ENCODE measurements around the gene TUBGCP4.

Gene TUBGCP4

DNA sequence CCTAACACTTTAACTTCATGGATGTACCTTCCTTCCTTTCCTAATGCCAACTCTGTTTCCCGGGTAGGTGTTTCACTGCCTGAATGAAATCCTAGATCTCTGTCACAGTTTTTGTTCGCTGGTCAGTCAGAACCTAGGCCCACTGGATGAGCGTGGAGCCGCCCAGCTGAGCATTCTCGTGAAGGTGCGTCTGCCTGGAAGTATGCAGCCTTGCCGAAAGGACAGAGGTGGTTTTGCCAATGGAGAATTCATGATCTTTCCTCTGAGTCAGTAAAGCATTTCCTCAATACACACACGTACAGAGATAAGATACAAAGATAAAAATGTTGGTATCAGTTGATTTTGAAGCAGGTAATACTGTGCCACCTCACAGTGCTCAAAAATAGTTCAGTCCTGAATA lies 32.7 kb downstream of the TUBGCP4 start:
- DNase-seq: no peak

DNA sequence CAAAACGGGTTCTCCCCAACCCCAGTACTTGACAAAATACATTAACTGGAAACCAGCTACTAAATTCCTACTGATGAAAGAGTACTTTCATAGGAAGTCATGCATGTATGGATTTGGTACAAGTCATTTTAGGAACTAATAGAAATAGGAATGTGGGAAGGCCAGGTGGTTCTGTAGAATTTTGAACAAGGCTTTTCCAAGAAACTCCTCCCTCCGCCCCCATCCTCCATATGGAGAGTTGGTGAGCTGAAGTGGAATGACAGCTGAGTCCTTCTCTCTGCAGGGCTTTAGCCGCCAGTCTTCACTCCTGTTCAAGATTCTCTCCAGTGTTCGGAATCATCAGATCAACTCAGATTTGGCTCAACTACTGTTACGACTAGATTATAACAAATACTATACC lies 33.2 kb downstream of the TUBGCP4 start:
- no peak for DNase-seq

DNA sequence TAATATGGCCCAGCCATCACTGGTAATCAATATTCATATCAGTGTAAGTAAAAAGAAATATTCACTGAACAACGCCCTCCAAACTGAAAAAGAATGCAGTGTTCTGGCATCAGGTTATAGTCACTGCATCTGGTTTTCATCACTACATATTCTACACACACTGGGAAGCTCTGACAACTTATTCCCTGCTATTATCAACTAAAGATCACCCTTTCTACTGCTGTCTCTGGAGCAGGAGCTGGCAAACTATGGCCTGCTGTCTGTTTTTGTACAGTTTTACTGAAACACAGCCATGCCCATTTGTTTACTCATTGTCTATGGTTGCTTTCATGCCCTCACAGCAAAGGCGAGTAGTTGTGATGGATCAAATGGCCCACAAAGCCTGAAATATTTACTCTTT lies 35.3 kb downstream of the TUBGCP4 start:
- no peak for DNase-seq

DNA sequence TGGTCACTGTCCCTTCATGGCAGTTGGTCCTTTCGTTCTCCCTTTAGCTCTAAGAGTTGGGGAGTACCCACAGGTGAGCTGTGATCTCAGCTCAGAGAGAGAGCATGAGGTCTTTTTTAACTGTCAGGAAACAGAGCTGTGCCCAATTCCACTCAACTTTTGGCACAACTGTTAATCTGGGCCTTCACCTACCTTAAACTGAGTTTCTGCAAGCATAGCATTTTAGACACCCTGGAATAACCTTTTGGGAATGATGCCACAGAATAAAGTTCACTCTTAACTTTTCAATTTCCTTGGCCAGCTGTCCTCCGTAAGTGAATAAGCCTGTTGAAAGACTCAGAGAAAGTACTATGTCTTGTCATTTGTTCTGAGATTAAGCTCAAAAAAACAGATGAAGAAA lies 35.9 kb downstream of the TUBGCP4 start:
- no peak for DNase-seq

DNA sequence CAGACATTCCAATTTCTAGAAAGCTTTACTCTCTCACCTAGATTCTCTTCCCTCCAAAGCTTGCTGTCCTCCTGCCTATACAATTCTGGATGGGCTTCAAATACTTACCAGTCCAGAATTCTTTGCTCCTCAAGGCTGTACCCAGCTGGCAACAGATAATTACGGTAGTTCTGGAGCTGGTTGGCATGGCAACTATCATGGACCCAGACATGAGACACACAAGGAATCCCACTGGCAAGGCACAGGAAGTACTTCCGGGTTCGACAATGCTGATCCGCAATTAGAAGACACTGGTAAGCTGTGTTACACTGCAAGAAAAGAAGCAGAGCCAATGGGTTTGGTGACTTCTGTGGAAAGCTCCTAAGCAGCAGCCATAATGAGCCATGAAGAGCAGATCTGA lies 37.9 kb downstream of the TUBGCP4 start:
- DNase-seq: no peak

DNA sequence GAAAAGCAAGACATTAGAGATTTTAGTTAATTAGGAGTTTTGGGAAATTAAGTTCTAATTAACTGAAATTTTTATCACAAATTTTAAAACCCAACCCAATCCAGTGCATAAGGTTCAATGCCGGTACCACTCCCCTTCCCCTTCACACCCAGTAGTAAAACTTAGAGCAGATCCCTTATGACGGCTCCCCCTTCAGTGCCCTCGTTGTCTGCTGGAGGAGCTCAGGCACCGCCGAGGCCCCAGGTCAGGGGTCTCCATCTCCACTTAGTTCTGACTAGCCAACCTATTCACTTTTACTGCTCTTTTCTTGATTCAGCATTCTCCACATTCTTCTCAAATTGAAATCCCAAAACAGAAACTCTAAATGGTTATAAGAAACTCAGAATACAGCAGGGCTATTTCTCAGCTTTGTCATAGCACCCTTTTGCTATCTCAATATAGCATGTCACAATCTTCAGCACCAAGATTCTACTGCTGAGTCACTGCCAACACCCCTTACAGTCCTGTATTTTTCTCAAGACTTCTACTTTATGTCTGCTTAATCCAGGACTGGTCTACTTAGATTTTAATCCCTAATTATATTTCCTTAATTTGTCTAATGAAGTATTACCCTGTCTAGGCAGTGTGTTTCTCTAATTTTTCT lies 39.8 kb downstream of the TUBGCP4 start:
- no peak for DNase-seq

DNA sequence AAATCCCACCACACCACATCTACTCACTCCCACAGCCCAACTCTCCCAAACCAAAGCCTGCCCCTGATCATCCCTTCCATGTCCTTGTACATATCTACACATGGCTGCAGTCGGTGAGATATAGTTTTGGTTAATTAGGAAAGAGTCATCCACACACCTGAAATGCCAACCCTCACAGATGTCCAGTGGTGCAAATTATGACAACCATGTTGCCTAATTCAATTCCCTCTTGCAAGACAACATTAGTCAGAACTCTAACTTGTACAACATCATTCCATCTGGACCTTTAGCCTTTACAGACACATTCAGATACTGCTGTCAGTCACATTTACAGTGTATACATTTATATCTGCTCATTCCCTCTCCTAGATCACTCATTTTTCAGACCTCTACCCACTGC lies 41.2 kb downstream of the TUBGCP4 start:
- DNase-seq: no peak

DNA sequence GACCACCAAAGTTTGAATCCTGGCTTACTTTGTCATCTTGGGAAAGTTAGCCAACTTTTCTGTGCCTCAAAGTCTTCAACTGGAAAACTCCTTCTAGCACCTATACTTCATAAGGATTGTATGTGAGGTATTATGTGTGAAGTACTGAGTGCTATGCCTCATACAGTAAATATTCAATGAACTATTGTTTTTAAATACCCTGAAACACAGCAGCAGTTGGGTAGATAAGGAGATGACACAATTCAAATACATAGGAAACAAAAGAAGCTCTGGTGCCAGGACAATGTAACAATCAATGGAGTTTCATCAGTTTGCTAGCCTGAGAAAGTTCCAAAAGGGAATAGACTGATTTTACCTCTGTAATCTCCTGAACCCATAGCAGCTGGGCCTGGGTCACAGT lies 43.3 kb downstream of the TUBGCP4 start:
- DNase-seq: no peak

DNA sequence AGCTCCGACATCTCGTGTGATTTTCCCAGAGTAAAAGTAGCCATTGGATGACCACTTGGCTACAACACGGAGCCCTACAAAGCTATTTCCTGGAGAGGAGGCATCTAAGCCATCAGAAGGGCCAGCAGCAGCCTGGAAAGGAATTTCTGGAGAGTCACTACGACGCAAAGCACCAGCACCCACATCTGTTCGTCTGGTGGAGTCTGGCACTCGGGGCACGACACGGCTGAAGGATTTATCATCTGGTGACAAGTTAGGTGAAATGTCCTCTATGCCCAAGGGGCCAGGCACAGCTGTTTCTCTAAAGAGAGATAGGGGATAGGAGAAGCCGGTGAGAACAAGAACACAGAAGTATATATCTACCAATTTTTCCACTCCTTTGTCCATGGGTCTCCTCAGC lies 49.5 kb downstream of the TUBGCP4 start:
- no peak for DNase-seq

DNA sequence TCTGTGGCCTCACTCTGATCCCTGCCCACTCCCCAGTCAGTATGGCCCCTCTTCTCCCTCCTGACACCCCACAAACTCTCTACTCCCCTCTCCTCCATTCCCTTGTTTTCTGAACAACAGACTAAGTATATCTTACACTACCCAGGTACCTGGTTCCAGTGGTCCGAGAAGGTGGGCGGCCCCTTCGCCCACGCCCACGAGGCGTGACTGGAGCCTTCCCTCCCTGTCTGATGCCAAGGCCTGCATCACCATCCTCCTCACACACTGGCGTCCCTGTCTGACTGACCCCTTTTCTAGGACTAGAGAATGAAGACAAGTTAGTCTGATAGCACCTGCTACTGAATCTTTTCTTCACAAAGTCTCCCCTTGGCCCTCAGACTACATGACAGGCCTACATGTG lies 50.0 kb downstream of the TUBGCP4 start:
- DNase-seq: no peak

DNA sequence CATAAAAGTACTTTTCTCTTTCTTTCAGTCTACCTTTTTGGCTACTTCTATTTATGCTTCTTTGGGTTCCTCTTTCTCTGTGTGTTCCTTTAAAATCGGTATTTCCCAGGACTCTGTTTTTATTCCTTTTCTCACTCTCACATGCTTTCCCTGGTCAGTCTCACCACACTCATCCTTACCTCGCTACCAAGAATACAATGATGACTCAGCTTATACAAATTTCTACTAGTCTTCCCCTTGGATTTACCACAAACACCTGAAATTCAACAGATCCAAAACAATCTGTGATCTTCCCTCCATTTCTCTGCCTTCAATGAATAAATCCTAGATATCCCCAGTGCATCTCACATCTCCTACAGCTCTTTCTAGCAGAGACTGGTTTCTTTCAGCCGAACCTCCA lies 52.9 kb downstream of the TUBGCP4 start:
- DNase-seq: no peak

DNA sequence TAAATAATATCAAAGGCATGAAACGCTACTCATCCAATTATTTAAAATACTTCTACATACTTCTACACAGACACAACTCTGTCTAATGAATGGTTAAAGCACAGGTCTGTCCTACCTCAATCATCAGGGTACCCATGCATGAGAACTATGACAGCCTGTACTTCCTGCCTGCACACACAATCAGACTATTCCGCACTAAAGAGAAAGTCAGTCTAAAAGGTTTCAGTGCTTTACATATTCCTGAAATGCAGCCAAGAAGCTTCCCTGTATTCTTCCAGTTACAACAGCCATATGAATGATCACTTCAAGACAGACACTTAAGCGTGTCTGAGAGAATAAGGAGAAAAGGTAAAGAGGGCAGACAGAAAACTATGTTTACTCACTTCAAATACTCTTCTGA lies 58.8 kb downstream of the TUBGCP4 start:
- DNase-seq: no peak

DNA sequence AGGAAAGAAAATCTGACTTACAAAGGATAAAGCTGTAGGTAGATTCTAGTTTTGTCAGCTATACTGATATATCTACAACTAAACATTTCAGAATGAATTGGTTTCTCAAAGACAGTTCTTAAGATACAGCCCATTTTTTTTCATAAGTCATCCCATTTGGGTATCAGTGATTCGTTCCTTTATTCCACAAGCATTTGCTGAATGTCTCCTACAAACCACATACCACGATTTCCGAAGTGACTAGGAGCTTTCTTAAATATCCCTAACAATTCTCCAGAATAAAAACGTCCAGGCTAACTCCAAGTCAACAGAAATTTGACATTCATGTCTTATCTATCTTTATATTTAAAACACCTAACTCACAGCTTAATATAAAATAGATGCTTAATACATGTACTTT lies 62.3 kb downstream of the TUBGCP4 start:
- DNase-seq: no peak

DNA sequence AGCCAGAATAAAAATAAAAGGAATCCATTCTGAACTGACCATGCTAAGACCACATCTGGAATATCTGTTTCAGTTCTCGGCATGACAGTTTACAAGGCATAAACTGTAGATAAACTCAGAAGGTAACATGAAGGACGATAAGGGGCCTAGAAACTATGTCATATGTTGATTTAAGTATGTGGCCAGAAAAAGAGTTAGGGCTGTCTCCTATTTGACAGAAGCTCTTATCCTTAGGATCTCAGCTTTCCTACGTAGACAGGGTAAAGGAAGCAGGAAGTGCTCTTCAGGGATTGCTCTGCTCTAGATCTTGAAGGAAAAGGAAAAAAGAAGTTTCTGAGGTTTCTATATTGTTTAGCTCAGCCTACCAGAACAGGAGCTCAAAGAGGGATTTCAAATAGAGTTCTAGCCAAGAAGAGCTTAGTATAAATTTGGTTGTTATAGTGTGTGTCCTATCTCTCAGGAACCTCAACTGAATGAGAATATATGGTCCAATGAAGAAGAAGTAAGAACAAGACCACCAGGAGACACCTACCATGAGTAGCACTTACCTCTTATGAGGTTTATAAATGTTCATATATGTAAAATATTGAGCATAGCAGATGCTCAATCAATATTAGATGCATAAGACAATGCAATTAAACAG lies 62.9 kb downstream of the TUBGCP4 start:
- DNase-seq: no peak

DNA sequence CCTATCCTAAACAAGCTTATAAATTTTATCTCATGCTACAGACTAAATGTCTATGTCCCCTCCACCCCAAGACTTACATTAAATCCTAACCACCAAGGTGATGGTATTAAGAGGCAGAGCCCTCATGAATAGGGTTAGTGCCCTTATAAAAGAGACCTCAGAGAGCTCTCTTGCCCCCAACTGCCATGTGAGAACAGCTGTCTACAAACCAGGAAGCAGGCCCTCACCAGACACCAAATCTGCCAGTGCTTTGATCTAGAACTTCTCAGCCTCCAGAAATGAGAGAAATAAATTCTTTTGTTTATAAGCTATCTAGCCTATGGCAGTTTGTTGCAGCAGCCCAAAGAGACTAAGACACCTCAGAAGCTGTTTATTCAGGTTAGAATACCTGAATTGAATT lies 63.5 kb downstream of the TUBGCP4 start:
- DNase-seq: no peak

DNA sequence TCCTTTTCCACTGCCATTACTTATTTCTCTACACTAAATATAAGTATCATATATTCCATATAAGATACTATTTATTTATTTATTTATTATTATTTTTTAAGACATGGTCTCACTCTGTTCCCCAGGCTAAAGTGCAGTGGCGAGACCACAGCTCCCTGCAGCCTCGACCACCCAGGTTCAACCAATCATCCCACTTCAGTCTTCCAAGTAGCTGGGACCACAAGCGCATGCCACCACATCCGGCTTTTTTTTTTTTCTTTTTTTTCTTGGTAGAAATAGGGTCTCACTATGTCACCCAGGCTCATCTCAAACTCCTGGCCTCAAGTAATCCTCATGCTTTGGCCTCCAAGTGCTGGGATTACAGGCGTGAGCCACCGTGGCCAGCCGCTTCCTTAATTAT lies 65.5 kb downstream of the TUBGCP4 start:
- no peak for DNase-seq

DNA sequence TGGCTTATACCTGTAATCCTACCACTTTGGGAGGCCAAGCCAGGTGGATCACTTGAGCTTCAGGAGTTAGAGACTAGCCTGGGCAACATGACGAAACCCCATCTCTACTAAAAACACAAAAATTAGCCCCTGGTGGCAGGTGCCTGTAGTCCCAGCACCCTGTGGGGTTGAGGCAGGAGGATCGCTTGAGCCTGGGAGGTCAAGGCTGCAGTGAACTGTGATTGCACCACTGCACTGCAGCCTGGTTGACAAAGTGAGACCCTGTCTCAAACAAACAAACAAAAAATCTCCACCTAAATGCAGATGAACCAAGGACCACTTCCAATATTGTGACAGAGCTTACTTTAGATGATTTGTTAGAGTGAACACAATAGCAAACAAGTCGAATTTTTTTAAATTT lies 68.4 kb downstream of the TUBGCP4 start:
- DNase-seq: no peak

DNA sequence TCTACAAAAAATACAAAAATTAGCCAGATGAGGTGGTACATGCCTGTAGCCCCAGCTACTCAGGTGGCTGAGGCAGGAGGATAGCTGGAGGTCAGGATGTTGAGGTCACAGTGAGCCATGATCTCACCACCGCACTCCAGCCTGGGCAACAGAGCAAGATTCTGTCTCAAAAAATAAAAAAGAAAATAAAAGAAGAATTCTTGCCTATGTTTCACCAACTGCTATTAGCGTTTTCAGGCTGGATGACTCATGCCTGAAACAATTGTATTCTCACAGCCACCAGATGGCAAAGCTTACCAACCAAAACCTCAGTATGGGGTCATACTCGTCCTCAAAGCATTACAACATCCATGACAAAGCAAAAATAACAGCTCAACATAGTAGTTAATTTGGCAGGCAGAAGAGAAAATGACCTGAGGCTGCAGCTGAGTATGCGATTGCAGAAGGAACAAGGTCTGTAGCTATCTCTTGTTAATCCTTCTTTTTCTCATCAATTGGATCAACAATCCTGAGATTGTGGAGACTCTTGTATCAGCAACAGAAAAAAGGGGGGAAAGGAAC lies 69.9 kb downstream of the TUBGCP4 start:
- DNase-seq: peak in 45 of 56 donors; percentile 2 to 73 (median 39)

DNA sequence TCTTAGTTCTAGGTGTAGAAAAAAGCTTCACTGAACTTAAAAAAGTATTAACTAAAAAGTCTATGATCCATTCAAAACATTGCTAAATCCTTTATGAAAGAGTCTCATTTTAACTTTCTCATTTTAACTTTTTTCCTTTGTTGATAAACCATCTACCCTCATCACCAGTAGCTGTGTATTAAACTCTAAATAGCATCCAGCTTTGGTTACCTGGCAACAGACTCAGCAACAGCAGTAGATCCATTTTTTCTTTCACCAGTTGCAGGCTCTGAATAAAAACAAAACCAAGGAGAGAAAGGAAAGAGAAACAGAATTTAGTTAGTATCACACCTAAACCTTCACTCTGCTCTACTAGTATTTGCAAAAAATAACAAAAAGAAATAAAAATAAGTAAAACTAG lies 70.4 kb downstream of the TUBGCP4 start:
- peak in 1 of 56 donors; percentile 7 for DNase-seq

DNA sequence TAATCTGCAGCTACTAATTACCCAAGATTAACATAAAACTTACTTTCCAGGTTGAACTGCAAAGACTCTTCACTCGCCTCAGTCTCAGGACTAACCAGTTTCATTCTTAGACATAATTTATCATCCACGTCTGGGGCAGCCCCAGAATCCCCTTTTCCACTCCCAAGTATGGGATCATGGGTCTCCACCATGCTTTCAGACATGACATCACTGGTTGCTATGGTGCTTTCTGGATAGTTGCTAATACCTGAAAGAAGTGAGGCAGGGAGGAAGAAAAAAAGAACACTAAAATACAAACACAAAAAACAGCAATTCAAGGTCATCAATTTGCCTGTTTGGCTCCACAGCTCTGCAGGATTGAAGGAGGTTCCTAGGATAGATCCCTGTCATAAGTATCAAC lies 75.4 kb downstream of the TUBGCP4 start:
- DNase-seq: no peak

DNA sequence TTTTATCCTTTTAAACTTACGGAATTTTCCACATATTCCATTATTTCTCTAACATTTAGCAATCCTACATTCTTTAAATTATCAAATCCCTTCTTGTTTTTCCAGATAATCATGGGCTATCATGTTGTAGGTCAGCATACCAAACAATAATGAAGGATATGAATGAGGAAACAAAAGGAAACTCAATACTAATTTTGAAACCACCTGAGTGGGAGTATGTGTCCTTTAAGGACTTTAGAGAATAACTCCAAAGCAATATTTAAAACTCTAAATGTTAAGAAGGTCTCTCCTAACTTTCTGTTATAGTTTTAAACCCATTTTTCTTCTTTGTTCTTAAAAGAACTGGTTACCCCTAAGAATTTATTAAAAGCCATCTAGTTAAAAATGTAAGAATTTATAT lies 79.1 kb downstream of the TUBGCP4 start:
- DNase-seq: no peak

Measured in nucleus accumbens (tissue), 56 donors.